GM19463 (cell line): Measurements from ENCODE around the gene PRKAR1B.

ENCODE experiments used
- ATAC-seq: cut with Tn5 transposase; IDR thresholded peaks from one replicate; pipeline ENCODE4 v1.9.1; 2021; ENCODE audit warnings: mild to moderate bottlenecking, moderate library complexity; ENCODE audit not compliant: unreplicated experiment

PRKAR1B gene

DNA sequence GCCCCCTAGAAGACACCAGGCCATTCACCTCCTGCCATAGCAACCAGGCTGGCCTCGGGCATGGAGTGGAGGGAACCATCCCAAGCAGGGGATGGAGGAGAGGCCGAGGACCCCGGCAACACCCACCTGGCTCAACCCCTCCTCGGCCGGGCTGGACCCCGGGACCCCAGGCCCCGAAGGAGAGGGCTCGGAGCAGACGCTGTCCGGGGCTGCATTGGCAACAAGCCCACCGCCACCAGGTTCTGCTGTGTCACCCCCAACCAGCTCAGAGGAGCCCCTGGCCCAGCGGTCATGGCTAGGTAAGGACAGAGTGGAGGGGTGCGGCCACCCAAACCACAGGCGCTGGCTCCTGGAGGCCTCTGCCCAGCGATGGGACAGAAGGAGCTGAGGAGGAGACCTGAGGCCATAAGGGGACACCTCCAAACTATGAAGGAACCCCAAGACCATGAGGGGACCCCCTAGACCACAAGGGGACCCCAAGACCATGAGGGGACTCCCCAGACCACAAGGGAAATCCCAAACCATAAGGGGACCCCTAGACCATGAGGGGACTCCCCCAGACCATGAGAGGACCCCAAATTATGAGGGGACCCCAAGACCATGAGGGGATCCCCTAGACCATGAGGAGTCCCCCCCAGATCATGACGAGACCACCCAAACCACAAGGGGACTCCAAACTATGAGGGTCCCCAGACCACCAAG lies 132.7 kb downstream of the PRKAR1B start:
- ATAC-seq = no peak

GRCh38 chr7:593324-594115 lies 133.6 kb downstream of the PRKAR1B start:
- ATAC-seq = peak; percentile 58

DNA sequence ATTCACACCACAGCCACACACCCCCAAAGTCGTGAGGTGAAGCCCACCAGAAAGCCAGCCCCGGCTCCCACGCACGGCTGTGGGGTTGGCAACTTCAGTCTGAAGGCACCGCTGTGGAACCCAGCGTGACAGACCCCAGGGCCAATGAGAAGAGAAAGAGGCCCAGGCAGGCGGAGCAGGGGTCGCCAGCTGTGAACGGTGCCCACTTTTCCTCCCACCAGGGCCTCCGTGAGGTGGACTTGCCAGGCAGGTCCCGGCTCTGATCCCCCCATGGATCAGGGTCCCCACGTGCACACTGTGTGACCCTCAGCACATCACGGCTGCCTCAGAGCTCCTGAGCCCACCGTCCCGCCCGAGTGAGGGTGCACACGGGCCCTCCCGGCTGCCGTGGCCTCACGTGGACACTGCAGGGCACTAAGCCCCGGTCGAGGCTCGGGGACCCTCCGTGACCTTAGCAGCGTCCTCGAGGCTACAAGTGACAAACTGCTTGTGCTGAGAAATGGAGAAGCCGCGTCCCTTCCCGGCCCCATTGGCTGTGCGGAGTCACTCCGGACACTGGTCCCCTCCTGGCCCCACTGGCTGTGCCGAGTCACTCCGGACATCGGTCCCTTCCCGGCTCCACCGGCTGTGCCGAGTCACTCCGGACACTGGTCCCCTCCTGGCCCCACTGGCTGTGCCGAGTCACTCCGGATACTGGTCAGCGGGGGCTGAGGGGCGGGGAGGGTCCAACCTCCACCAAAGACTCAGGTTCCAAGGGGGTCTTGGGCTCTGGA lies 135.0 kb downstream of the PRKAR1B start:
- ATAC-seq = no peak

- ATAC-seq = no peak
Measured at GRCh38 chr7:590731-591551, 136.1 kb downstream of the PRKAR1B start.

DNA sequence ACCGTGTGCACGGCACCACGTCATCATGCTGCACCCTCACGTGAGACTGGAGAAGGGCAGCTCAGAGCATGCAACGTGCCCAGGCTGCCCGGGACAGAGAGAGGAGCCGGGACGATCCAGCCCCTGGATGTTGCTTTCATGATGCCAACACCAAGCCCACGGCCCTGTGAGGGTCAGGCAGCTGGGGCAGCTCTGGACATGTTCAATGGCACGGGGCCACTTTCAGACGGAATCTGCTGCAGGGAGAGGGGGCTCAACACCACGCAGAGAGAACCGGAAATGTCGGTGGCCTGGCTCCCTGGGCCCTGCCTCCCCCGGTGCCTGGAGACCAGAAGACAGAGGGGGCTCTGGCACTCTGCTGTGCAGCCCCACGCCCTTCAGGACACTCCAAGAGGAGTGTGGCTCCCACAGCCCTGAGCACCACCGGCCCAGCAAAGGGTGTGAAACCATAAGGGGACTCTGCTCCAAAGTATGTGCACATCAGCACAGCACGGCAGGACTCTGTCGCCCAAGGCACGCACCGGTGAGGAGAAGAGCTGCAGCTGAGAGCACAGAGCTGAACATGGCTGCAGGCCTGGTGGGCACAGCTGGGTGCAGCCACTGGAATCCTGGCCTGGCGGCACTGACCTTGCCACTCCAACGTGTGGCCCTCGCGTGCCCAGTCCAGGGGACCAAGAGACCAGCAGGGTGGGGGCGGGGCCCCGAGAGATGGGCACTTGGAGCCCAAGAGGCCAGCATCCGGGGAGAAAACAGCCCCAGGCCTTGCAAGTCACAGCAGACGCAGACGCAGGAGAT lies 137.1 kb downstream of the PRKAR1B start:
- no peak for ATAC-seq

DNA sequence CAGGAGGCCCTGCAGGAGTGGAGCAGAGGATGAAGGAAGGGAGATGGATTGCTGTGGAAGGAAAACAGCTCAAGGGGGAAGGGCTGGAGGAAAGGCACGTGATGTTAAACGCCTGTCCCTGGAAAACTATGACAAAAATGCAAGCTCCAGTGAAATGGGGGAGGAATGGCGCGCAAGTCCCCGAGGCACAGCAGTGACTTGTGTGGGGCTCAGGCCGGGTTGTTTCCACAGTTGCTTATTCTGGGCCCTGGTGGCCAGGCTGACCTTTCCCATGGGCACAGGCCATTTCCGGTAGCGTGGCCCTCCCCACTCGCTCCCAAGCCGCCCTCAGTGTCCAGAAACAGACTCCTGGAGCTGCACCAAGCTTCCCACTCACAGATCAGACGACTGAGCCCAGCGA lies 139.3 kb downstream of the PRKAR1B start:
- ATAC-seq = no peak

GRCh38 chr7:586494-586893 lies 140.6 kb downstream of the PRKAR1B start:
- ATAC-seq = no peak

- ATAC-seq = no peak
Measured at GRCh38 chr7:585873-586272, 141.2 kb downstream of the PRKAR1B start.

- no peak for ATAC-seq
Measured at GRCh38 chr7:585229-585711, 141.8 kb downstream of the PRKAR1B start.

- no peak for ATAC-seq
Measured at GRCh38 chr7:584820-585219, 142.3 kb downstream of the PRKAR1B start.

- ATAC-seq = no peak
Measured at GRCh38 chr7:584122-584465, 143.0 kb downstream of the PRKAR1B start.

- no peak for ATAC-seq
Measured at GRCh38 chr7:583410-584121, 143.5 kb downstream of the PRKAR1B start.

DNA sequence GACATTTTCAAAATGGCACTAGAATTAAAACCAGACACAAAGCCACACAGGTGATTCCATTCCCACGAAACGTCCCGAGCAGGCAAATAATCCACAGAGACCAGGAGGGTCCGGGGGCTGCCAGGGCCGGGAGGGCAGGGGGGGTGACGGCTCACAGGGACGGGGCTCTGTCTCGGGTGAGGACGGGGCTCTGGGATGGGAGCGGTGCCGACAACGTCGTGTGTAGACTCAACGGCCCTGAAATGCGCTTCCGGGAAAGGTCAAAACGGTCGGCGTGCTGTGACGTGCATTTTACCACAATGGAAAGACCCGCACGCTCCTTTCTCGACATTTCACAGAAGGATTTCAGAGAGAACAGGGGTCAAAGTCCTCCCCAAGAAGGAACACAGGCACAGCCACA lies 144.2 kb downstream of the PRKAR1B start:
- ATAC-seq = no peak

DNA sequence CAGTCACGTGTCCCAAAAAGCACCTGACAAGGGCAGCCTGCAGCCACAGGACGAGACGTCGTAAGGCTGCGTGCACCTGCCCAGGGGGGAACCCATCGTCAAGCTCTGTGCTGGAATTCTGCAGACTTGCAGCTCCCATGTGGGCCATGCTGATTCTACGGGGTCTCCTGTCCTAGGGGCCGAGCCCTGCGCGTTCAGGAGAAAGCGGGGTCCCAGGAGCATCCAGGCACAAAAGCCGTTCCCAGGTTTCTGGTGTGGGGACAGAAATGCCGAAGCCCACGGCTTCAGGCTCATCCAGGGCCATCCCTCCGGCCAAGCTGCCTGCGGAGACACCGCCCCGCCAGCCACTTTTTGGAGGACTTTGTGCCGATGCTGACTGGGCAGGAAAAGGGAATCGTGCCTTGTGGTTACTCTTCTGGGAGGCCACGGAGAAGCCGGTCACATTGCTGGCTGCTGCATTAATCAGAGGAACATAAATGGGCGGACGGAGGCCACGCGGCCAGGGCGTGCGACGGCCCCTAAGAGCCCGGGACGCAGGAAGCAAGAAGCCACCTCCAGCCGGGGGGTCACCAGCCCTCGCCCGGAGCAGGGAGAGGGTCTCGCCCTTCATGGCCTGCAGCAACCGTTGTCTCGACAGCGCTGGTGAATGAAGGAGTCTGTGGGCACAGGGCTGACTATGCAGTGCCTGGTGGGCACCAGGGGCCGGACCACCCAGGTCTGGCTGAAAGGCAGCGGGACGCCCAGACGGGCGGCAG lies 144.8 kb downstream of the PRKAR1B start:
- ATAC-seq = no peak

DNA sequence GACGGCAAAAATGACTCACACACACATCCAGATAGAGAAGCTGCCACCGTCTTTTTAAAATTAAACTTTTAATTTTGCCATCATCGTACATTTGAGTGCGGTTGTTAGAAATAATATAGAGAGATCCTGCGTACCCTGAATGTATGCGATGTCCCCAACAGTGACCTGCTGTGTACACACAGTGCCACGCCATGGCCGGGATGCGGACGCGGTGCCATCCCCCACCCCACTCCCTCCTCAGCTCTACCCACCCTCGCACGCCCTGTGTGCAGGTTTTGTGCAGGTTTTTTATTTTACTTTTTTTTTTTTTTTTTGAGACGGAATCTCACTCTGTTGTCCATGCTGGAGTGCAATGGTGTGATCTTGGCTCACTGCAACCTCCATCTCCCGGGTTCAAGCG lies 148.7 kb downstream of the PRKAR1B start:
- ATAC-seq = no peak

GRCh38 chr7:577741-578370 lies 149.2 kb downstream of the PRKAR1B start:
- ATAC-seq = no peak

DNA sequence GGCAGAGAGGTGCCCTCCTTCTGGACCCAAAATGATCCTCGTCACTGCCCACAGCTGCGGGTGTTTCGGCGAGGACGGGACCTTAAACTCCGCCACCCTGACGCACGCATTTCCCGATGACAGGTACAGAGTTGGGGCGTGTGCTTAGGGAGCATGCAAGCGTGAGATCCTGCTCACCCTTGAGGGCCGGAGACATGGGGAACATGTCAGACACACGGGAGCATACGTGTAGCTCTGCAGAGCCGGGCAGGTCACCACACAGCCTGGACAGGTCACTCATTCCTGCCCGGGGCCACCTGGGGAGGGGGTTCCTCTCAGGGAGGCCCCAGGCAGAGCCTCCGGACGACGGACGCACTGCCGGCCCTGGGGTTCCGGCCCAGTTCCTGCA lies 149.8 kb downstream of the PRKAR1B start:
- no peak for ATAC-seq
